HepG2 (cell line): ENCODE data around the gene GRIK2. TPM values are rescaled to one million over a fixed set of nuclear protein-coding genes. Genes with fewer than 3 reads are reported as not detected.

Experiments
- ATAC-seq: fragments of 200-7000 bp; cut with Tn5 transposase; 3 replicates; pipeline ENCODE4 v1.9.1; 2020; ENCODE audit warnings: mild to moderate bottlenecking, moderate library complexity
- BruUV-seq: library from RNA; stranded (reverse); fragments of 400-500 nt; replicated peaks from 2 replicates; lab custom pipeline; 2021; lab: Mats Ljungman, UMichigan
- CTCF ChIA-PET: fragments of 300-600 bp; formaldehyde crosslinking; extraction: SDS; loops from one replicate; lab custom pipeline; 2021; ENCODE audit warnings: low total read pairs, inconsistent platforms, low intra/inter-chr PET ratio; lab: Yijun Ruan, JAX
- POLR2A ChIA-PET: fragments of 350-600 bp; sonication (Branson Sonifier 250); formaldehyde crosslinking; loops from one replicate; lab custom pipeline; 2020; ENCODE audit warnings: antibody characterized with exemption, inconsistent platforms; lab: Yijun Ruan, JAX
- DNase-seq: peaks from one replicate; pipeline ENCODE4 v3.0.0-alpha.2; 2015; ENCODE audit warnings: low spot score
- FAIRE-seq: peaks from 3 replicates; lab custom pipeline; 2011; peaks lifted over from hg19 to GRCh38; lab: Jason Lieb, UNC
- H2AFZ ChIP-seq: one replicate; pipeline ENCODE4 v1.6.1; 2011; ENCODE audit warnings: low read length, inconsistent platforms
- H3K27ac ChIP-seq: fragments of 300-600 bp; 3 replicates; pipeline ENCODE4 v1.8.0; 2011; ENCODE audit warnings: mixed run types, mild to moderate bottlenecking, mixed read lengths, low read length, inconsistent platforms; ENCODE audit not compliant: insufficient read depth; ENCODE audit errors: extremely low read length
- H3K27me3 ChIP-seq, 2 experiments: fragments of 200-600 bp in 1 of 2; 2 replicates in 1 of 2; 3 replicates in 1 of 2; pipeline versions ENCODE4 v1.6.0 to v1.8.0; 2011; ENCODE audit warnings: low read length in 2 of 2, mild to moderate bottlenecking in 2 of 2, moderate library complexity in 2 of 2, inconsistent platforms in 1 of 2; ENCODE audit not compliant: insufficient read depth in 2 of 2, control insufficient read depth in 1 of 2
- H3K36me3 ChIP-seq, 2 experiments: fragments of 200-600 bp in 1 of 2; replicated peaks in 1 of 2; 2 replicates in 1 of 2; 3 replicates in 1 of 2; pipeline versions ENCODE4 v1.5.1 to v1.8.0; 2011; ENCODE audit warnings: low read length in 2 of 2, inconsistent platforms in 1 of 2; ENCODE audit not compliant: insufficient read depth in 2 of 2, control insufficient read depth in 1 of 2
- H3K4me1 ChIP-seq: 2 replicates; pipeline ENCODE4 v1.5.1; 2012; ENCODE audit warnings: low read length, inconsistent platforms; ENCODE audit not compliant: insufficient read depth
- H3K4me2 ChIP-seq: 2 replicates; pipeline ENCODE4 v1.6.0; 2011; ENCODE audit warnings: low read depth, low read length, inconsistent platforms
- H3K4me3 ChIP-seq, 3 experiments: fragments of 200-600 bp in 1 of 3; sonication (generic), shearing (Covaris generic) in 1 of 3; replicated peaks in 1 of 3; 2 replicates each; pipeline ENCODE4 v1.5.1; 2011 to 2016; ENCODE audit warnings: low read length in 3 of 3, inconsistent platforms in 2 of 3, low read depth in 2 of 3, mild to moderate bottlenecking in 2 of 3, control low read depth in 1 of 3, mixed read lengths in 1 of 3; ENCODE audit not compliant: insufficient read depth in 1 of 3
- H3K79me2 ChIP-seq: one replicate; pipeline ENCODE4 v1.6.1; 2011; ENCODE audit warnings: low read length, inconsistent platforms; ENCODE audit not compliant: insufficient read depth
- H3K9ac ChIP-seq: 2 replicates; pipeline ENCODE4 v1.6.0; 2011; ENCODE audit warnings: mild to moderate bottlenecking, low read depth, low read length, inconsistent platforms; ENCODE audit not compliant: insufficient read depth
- H3K9me3 ChIP-seq: 2 replicates; pipeline ENCODE4 v1.5.1; 2012; ENCODE audit warnings: mild to moderate bottlenecking, low read length
- H4K20me1 ChIP-seq: 2 replicates; pipeline ENCODE4 v1.6.0; 2011; ENCODE audit warnings: inconsistent platforms, mild to moderate bottlenecking, low read length, moderate library complexity; ENCODE audit not compliant: insufficient read depth
- ARID2 ChIP-seq: sonication (generic); formaldehyde crosslinking; IDR thresholded peaks from 2 replicates; pipeline ENCODE4 v1.8.1; 2022; ENCODE audit warnings: mild to moderate bottlenecking, missing genetic modification reagents, borderline replicate concordance
- CCAR2 ChIP-seq: fragments of 200-400 bp; formaldehyde crosslinking; optimal IDR thresholded peaks from 2 replicates; pipeline ENCODE3; 2018; ENCODE audit warnings: low read depth, mild to moderate bottlenecking, low read length, moderate library complexity
- HOXA7 ChIP-seq: sonication (generic); formaldehyde crosslinking; IDR thresholded peaks from 2 replicates; pipeline ENCODE4 v1.8.1; 2022; ENCODE audit warnings: mild to moderate bottlenecking, missing genetic modification reagents, moderate library complexity
- MTA3 ChIP-seq: sonication (generic); formaldehyde crosslinking; IDR thresholded peaks from 2 replicates; pipeline ENCODE4 v1.4.0; 2020; ENCODE audit warnings: missing genetic modification reagents
- MYPOP ChIP-seq: sonication (generic); formaldehyde crosslinking; IDR thresholded peaks from 2 replicates; pipeline ENCODE4 v1.8.1; 2023; ENCODE audit warnings: mild to moderate bottlenecking, moderate library complexity, missing genetic modification reagents
- SKI ChIP-seq: fragments of 450-650 bp; IDR thresholded peaks from one replicate; pipeline ENCODE4 v1.6.1; 2018; ENCODE audit warnings: mild to moderate bottlenecking; ENCODE audit not compliant: partially characterized antibody
- TEF ChIP-seq: sonication (generic); formaldehyde crosslinking; IDR thresholded peaks from 2 replicates; pipeline ENCODE4 v1.5.0; 2020; ENCODE audit warnings: missing genetic modification reagents
- ZNF10 ChIP-seq: sonication (generic); formaldehyde crosslinking; IDR thresholded peaks from 2 replicates; pipeline ENCODE4 v1.4.0; 2020; ENCODE audit warnings: mild to moderate bottlenecking, low read depth, missing genetic modification reagents, borderline replicate concordance
- ZNF263 ChIP-seq: sonication (generic); formaldehyde crosslinking; IDR thresholded peaks from 2 replicates; pipeline ENCODE4 v1.4.0; 2020; ENCODE audit warnings: missing genetic modification reagents
- ZNF331 ChIP-seq: sonication (generic); formaldehyde crosslinking; IDR thresholded peaks from 2 replicates; pipeline ENCODE4 v1.4.0; 2020; ENCODE audit warnings: missing genetic modification reagents
- ZNF350 ChIP-seq: sonication (generic); formaldehyde crosslinking; IDR thresholded peaks from 2 replicates; pipeline ENCODE4 v1.4.0; 2020; ENCODE audit warnings: mild to moderate bottlenecking, low read depth, missing genetic modification reagents, borderline replicate concordance
- ZSCAN31 ChIP-seq: sonication (generic); formaldehyde crosslinking; IDR thresholded peaks from 2 replicates; pipeline ENCODE4 v1.5.0; 2020; ENCODE audit warnings: low read depth, mild to moderate bottlenecking, missing genetic modification reagents
- WGBS: methylation state at CpG from one replicate; pipeline ENCODE4 v1.1.6; 2017; ENCODE audit warnings: low lambda C conversion rate; 5-methylcytosine and 5-hydroxymethylcytosine counted together
- in situ Hi-C: cut with HindIII; loops from 2 replicates; pipeline ENCODE4 v1.10.0; 2017; ENCODE audit warnings: low pct_unique_long_range_greater_than_20kb; ENCODE audit not compliant: extremely low pct_ligation_motif_present
- intact Hi-C: fragments of 100-400 bp; cut with micrococcal nuclease; formaldehyde crosslinking; loops from one replicate; pipeline ENCODE4 v1.10.0; 2022; ENCODE audit not compliant: unreplicated experiment
- polyA plus RNA-seq, 8 experiments: library from polyadenylated mRNA; depleted of rRNA in 3 of 8; stranded (reverse) in 7 of 8; unstranded in 1 of 8; fragments of >200 nt; fragmentation: Illumina TruSeq in 4 of 8; extraction: Trizol in 4 of 8; gene quantifications; 2 replicates each; pipeline versions ENCODE4 v1.2.1 to v1.2.3, GENCODE V29; 2011 to 2016; ENCODE audit warnings: low read depth in 4 of 8, missing spikeins in 1 of 8, mixed read lengths in 1 of 8; ENCODE audit not compliant: insufficient read depth in 1 of 8
- total RNA-seq, 5 experiments: library from RNA; depleted of rRNA; stranded (reverse); fragments of >200 nt; fragmentation: Illumina TruSeq; extraction: Trizol; gene quantifications; 2 replicates each; pipeline ENCODE4 v1.2.3, GENCODE V29; 2016; ENCODE audit warnings: low read depth in 1 of 5

Gene GRIK2
- total and polyA plus RNA-seq, 2 of the 13 experiments (the other 11 are each of a cell fraction or from before 2014, with no cell fraction given), result not detected

- TF ChIP-seq ZNF263 (CRISPR knock-in tag) (no peak), ARID2 (no peak), HOXA7 (CRISPR knock-in tag) (no peak)
These were observed 65.3 kb downstream of the GRIK2 start (continued) for GRCh38 chr6:101458826-101459225.

GRCh38 chr6:101462576-101462975, 69.1 kb downstream of the GRIK2 start:
- Histone ChIP-seq H3K9me3 (no peaks in the 10 kb centered on the region), H4K20me1 (no peaks in the 10 kb centered on the region), H3K4me3 (no peak overlapping the region), H3K4me2 (no peak overlapping the region), H3K9ac (no peak overlapping the region), H3K36me3 (no peaks in the 10 kb centered on the region), H3K27ac (no peak overlapping the region), H2AFZ (no peak overlapping the region), H3K27me3 (no peaks in the 10 kb centered on the region), H3K4me1 (no peaks in the 10 kb centered on the region), H3K79me2 (no peaks in the 10 kb centered on the region)
- FAIRE-seq (no peak), DNase-seq (no peak), ATAC-seq (no peak)
- TF ChIP-seq TEF (CRISPR knock-in tag) (no peak), ZNF10 (CRISPR knock-in tag) (no peak), CCAR2 (no peak), ZNF350 (CRISPR knock-in tag) (no peak), MTA3 (CRISPR knock-in tag) (no peak), MYPOP (CRISPR knock-in tag) (no peak), ZNF331 (CRISPR knock-in tag) (no peak), SKI (no peak), ZSCAN31 (no peak)
- POLR2A ChIA-PET, result no interaction called here
- BruUV-seq, result no TSS peak
- 2% methylated on average over 2 of the region's 2 CpGs for WGBS
- CTCF ChIA-PET, result no interaction called here
- intact Hi-C loops (no loop called here), in situ Hi-C loops (no loop called here)
